ENCODE results near the gene CENPP.

GRCh38 chr9:92652461-92652860 lies 326.7 kb downstream of the CENPP start:
- TF ChIP-seq, protein P1, sequence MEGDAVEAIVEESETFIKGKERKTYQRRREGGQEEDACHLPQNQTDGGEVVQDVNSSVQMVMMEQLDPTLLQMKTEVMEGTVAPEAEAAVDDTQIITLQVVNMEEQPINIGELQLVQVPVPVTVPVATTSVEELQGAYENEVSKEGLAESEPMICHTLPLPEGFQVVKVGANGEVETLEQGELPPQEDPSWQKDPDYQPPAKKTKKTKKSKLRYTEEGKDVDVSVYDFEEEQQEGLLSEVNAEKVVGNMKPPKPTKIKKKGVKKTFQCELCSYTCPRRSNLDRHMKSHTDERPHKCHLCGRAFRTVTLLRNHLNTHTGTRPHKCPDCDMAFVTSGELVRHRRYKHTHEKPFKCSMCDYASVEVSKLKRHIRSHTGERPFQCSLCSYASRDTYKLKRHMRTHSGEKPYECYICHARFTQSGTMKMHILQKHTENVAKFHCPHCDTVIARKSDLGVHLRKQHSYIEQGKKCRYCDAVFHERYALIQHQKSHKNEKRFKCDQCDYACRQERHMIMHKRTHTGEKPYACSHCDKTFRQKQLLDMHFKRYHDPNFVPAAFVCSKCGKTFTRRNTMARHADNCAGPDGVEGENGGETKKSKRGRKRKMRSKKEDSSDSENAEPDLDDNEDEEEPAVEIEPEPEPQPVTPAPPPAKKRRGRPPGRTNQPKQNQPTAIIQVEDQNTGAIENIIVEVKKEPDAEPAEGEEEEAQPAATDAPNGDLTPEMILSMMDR (IDR thresholded peaks at IDR 0.05; ENCODE audit: insufficient read depth, low read length, poor library complexity, severe bottlenecking): no peak
- no peak for TF ChIP-seq EZH2phosphoT487 (conservative IDR thresholded peaks at IDR 0.05; ENCODE audit: low read length)
